Testis (tissue), 3 donors: ENCODE results near the gene PM20D1. TPM values are rescaled to one million over a fixed set of nuclear protein-coding genes. Genes with fewer than 3 reads are reported as not detected.

ENCODE experiments used
- DNase-seq: peaks from one replicate; pipeline ENCODE4 v3.0.0-alpha.2; 2019
- H3K27ac ChIP-seq, 2 donors: fragments of 200-600 bp; sonication (generic); one replicate each; pipeline ENCODE4 v1.5.1; 2019
- H3K27me3 ChIP-seq: fragments of 200-600 bp; sonication (generic); one replicate; pipeline ENCODE4 v1.5.1; 2019
- H3K36me3 ChIP-seq: fragments of 200-600 bp; sonication (generic); one replicate; pipeline ENCODE4 v1.5.1; 2017; ENCODE audit warnings: low read depth; ENCODE audit errors: missing control alignments
- H3K4me1 ChIP-seq: fragments of 200-600 bp; sonication (generic); one replicate; pipeline ENCODE4 v1.5.1; 2019
- H3K4me3 ChIP-seq, 2 donors: fragments of 200-600 bp; sonication (generic); one replicate each; pipeline ENCODE4 v1.5.1; 2017 to 2019
- H3K9me3 ChIP-seq: fragments of 200-600 bp; sonication (generic); one replicate; pipeline ENCODE4 v1.5.1; 2017
- POLR2A ChIP-seq: fragments of 450-650 bp; IDR thresholded peaks from one replicate; pipeline ENCODE4 v1.6.1; 2017; ENCODE audit warnings: antibody characterized with exemption, mild to moderate bottlenecking, moderate library complexity
- WGBS, 2 donors: methylation state at CpG; one replicate each; pipeline ENCODE4 v1.1.5; 2018; 5-methylcytosine and 5-hydroxymethylcytosine counted together
- intact Hi-C: fragments of 100-400 bp; cut with DNase I; formaldehyde crosslinking; loops from one replicate; pipeline ENCODE4 v1.15.1; 2023; ENCODE audit warnings: low total_unique reads
- polyA plus RNA-seq: library from polyadenylated mRNA; stranded (reverse); fragments of 350-450 nt; fragmentation: Illumina TruSeq; extraction: RNeasy Lipid Tissue Mini Kit (QIAGEN cat#74804); gene quantifications from one replicate; pipeline ENCODE4 v1.2.3, GENCODE V29; 2014; ENCODE audit warnings: low read depth, low replicate concordance; ENCODE audit not compliant: insufficient read depth
- total RNA-seq, 2 donors: library from RNA; depleted of rRNA; stranded (reverse); fragments of >200 nt; gene quantifications; one replicate each; pipeline ENCODE4 v1.2.3, GENCODE V29; 2016
- TF ChIP-seq, protein P1 (sequence below), 3 experiments: fragments of 450-650 bp in 2 of 3; fragments of 200-600 bp in 1 of 3; sonication (generic) in 1 of 3; IDR thresholded peaks; one replicate each; pipeline ENCODE4 v1.5.1; 2016 to 2019; ENCODE audit warnings: antibody characterized with exemption in 3 of 3, mild to moderate bottlenecking in 2 of 3, moderate library complexity in 1 of 3

Gene PM20D1
- total and polyA plus RNA-seq, 3 donors from 2014 or later: 0.71 to 1.7 (median 0.81) TPM

DNA sequence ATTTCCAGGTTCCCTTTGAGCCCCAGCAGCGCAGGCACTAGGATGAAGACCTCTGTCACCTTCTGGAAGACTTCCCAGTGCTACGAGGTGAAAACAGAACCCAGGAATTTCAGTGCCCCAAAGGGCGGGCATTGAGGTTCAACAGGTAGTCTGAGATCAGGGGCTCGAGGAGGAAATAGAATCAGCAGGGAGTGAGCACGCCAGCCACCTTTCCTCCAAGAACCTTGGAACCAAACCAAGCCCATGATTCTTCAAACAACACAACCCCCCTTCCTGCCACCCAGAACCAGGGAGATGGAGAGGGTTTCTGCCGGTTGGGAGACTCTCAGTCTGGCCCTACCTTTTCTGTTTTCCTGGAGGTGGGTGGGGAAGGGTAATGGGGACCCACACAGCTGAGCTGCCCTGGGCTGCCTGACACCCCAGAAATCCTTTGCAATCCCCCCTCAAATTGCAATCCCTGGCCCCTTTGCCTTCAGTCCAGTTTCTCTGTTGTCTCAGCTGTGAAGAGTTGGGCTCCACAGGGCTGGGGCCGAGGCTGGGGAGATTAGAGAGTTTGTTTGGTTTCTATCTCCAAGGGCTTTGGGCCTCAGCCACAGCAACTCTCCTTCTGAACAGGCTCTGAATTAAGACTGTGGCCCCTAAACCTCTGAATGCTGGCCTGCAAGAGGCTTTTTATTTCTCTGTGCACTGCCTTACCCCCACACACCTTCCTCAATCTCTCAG is 48.8 kb downstream of the PM20D1 start:
- peaks cover 29% of the 10 kb centered on the region for H3K4me1 ChIP-seq
- no peaks in the 10 kb centered on the region for H3K9me3 ChIP-seq
- no peak overlapping the region for H3K27ac ChIP-seq
- TF ChIP-seq, protein P1, sequence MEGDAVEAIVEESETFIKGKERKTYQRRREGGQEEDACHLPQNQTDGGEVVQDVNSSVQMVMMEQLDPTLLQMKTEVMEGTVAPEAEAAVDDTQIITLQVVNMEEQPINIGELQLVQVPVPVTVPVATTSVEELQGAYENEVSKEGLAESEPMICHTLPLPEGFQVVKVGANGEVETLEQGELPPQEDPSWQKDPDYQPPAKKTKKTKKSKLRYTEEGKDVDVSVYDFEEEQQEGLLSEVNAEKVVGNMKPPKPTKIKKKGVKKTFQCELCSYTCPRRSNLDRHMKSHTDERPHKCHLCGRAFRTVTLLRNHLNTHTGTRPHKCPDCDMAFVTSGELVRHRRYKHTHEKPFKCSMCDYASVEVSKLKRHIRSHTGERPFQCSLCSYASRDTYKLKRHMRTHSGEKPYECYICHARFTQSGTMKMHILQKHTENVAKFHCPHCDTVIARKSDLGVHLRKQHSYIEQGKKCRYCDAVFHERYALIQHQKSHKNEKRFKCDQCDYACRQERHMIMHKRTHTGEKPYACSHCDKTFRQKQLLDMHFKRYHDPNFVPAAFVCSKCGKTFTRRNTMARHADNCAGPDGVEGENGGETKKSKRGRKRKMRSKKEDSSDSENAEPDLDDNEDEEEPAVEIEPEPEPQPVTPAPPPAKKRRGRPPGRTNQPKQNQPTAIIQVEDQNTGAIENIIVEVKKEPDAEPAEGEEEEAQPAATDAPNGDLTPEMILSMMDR (IDR thresholded peaks at IDR 0.05): no peak
- no peak for TF ChIP-seq POLR2A
- no peaks in the 10 kb centered on the region for H3K27me3 ChIP-seq
- H3K36me3 ChIP-seq: no peaks in the 10 kb centered on the region
- WGBS, 2 donors: 43 to 57% methylated on average over 7 of the region's 7 CpGs
- DNase-seq: no peak
- H3K4me3 ChIP-seq: no peak overlapping the region
- intact Hi-C loops: no loop called here

DNA sequence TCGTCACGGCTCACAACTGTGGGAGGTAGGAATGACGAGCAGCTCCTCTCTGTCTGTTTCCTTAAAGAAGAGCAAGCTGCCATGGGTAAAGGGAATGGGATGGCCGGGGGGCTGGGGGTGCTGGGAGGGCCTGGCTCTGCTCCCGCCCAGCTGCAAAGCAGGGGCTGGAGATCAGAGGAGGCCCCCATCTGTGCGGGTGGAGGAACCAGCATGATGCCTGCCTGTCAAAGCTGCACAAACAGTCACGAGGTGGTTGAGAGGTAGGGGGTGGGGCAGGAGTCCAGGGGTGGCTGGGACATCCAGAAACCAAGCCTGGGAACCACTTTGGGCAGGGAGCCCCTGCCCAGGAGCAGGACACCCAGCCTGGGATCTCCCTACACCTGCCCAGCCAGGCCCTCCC is 49.5 kb downstream of the PM20D1 start:
- H3K4me1 ChIP-seq: peaks cover 22% of the 10 kb centered on the region
- H3K36me3 ChIP-seq: no peaks in the 10 kb centered on the region
- H3K4me3 ChIP-seq: no peak overlapping the region
- H3K27me3 ChIP-seq: no peaks in the 10 kb centered on the region
- H3K9me3 ChIP-seq: no peaks in the 10 kb centered on the region
- 70 to 81% methylated on average over 4 to 7 of the region's 7 CpGs for WGBS, 2 donors
- TF ChIP-seq, protein P1 (IDR thresholded peaks at IDR 0.05): no peak
- no peak for TF ChIP-seq POLR2A
- no peak overlapping the region for H3K27ac ChIP-seq
- intact Hi-C loops: no loop called here
- no peak for DNase-seq

DNA sequence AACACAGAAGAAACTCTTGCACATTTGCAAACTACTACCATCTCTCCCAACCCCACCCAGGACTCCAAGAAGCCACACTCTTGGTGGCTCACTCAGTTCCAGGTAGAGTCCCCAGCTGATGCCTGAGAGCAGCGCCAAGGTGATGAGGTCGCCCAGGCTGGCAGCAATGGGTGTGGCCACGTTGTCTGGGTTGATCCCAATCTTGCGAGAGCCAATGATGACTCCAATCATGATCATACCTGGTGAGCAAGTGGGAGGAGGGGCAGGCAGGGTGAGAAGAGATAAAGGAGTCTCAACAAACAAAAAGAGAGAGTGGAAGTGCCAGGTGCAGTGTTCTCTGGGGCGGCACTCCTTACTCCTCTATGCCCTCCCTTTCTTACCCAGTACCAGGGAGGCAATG is 51.4 kb downstream of the PM20D1 start:
- H3K27me3 ChIP-seq: no peaks in the 10 kb centered on the region
- WGBS, 2 donors: 79 to 88% methylated on average over 5 of the region's 5 CpGs
- H3K9me3 ChIP-seq: no peaks in the 10 kb centered on the region
- no peak for TF ChIP-seq POLR2A
- TF ChIP-seq, protein P1 (IDR thresholded peaks at IDR 0.05): no peak
- no peak overlapping the region for H3K27ac ChIP-seq
- H3K4me1 ChIP-seq: peaks cover 11% of the 10 kb centered on the region
- H3K36me3 ChIP-seq: no peaks in the 10 kb centered on the region
- intact Hi-C loops: loop anchor here (10.0 kb wide), 1 partner anchor 176 kb away; no protein-coding TSS in a partner anchor
- no peak for DNase-seq
- H3K4me3 ChIP-seq: no peak overlapping the region

DNA sequence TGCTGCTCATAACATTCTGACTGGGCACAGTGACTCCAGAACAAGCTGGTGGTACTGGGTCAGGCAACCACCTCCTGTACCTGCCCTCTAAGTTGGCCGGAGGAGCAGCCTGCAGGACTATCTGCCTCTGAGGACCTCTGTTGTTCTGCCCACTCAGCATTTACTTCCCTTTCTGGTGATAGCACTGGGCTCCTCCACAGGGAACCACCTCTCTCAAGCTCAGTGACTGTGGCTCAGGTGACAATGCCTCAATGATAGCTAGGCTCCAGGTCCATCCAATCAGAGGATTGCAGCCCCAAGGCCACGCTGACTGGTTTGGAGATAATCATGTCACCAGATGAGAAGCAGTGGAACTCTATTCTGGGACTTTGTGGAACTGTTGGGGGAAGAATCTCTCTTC is 52.8 kb downstream of the PM20D1 start:
- no peak for DNase-seq
- peaks cover 11% of the 10 kb centered on the region for H3K4me1 ChIP-seq
- TF ChIP-seq, protein P1 (IDR thresholded peaks at IDR 0.05): no peak
- no peak for TF ChIP-seq POLR2A
- no peak overlapping the region for H3K4me3 ChIP-seq
- intact Hi-C loops: loop anchor here (10.0 kb wide), 1 partner anchor 178 kb away; no protein-coding TSS in a partner anchor
- no peak overlapping the region for H3K27ac ChIP-seq
- H3K27me3 ChIP-seq: no peaks in the 10 kb centered on the region
- WGBS, 2 donors: 68 to 81% methylated on average over 2 of the region's 2 CpGs
- no peaks in the 10 kb centered on the region for H3K9me3 ChIP-seq
- no peaks in the 10 kb centered on the region for H3K36me3 ChIP-seq
